Esophagus muscularis mucosa (tissue), 3 donors: ENCODE data around the gene KRT7.

Experiments used
- CTCF ChIP-seq, 3 experiments: fragments of 200-600 bp in 2 of 3; fragments of 450-650 bp in 1 of 3; sonication (generic) in 2 of 3; IDR thresholded peaks; one replicate each; pipeline ENCODE4 v1.5.1; 2017 to 2019; ENCODE audit warnings: antibody characterized with exemption in 3 of 3, mild to moderate bottlenecking in 2 of 3, moderate library complexity in 1 of 3
- POLR2A ChIP-seq: fragments of 450-650 bp; IDR thresholded peaks from one replicate; pipeline ENCODE4 v1.6.1; 2017; ENCODE audit warnings: antibody characterized with exemption, moderate library complexity, mild to moderate bottlenecking, low read depth

GRCh38 chr12:52267266-52267665 is 34.2 kb downstream of the KRT7 start:
- TF ChIP-seq POLR2A (no peak), CTCF (IDR thresholded peaks at IDR 0.05) (no peak)
